HepG2 (cell line): Measurements from ENCODE around the gene WBP1. TPM values are rescaled to one million over a fixed set of nuclear protein-coding genes. Genes with fewer than 3 reads are reported as not detected.

Source experiments
- AGO2 ChIP-seq: fragments of 200-400 bp; formaldehyde crosslinking; optimal IDR thresholded peaks from 2 replicates; pipeline ENCODE3; 2017; ENCODE audit warnings: mild to moderate bottlenecking, low read depth, low read length, moderate library complexity
- AHDC1 ChIP-seq: sonication (generic); formaldehyde crosslinking; IDR thresholded peaks from 2 replicates; pipeline ENCODE4 v1.5.1; 2020; ENCODE audit warnings: mild to moderate bottlenecking, missing genetic modification reagents, borderline replicate concordance
- ARNT2 ChIP-seq: sonication (generic); formaldehyde crosslinking; IDR thresholded peaks from 2 replicates; pipeline ENCODE4 v1.8.0; 2022; ENCODE audit warnings: mild to moderate bottlenecking, low read depth, missing genetic modification reagents, moderate library complexity
- ARNTL ChIP-seq: sonication (generic); formaldehyde crosslinking; IDR thresholded peaks from 2 replicates; pipeline ENCODE4 v1.4.0; 2020; ENCODE audit warnings: mild to moderate bottlenecking, missing genetic modification reagents
- ATF3 ChIP-seq: sonication (generic); formaldehyde crosslinking; IDR thresholded peaks from 2 replicates; pipeline ENCODE4 v1.4.0; 2020; ENCODE audit warnings: missing genetic modification reagents
- CBX1 ChIP-seq: IDR thresholded peaks from one replicate; pipeline ENCODE4 v1.6.1; 2016; ENCODE audit warnings: antibody characterized with exemption, low read depth
- GMEB2 ChIP-seq: IDR thresholded peaks from 2 replicates; pipeline ENCODE4 v1.6.1; 2016; ENCODE audit warnings: missing biosample characterization, missing genetic modification reagents, low read depth
- HNRNPL ChIP-seq: fragments of 200-400 bp; formaldehyde crosslinking; IDR thresholded peaks from 2 replicates; pipeline ENCODE4 v1.6.1; 2017; ENCODE audit warnings: mild to moderate bottlenecking, low read depth, low read length
- NCOA5 ChIP-seq: sonication (generic); formaldehyde crosslinking; IDR thresholded peaks from 2 replicates; pipeline ENCODE4 v1.4.0; 2020; ENCODE audit warnings: missing genetic modification reagents
- PHF20 ChIP-seq: sonication (generic); formaldehyde crosslinking; IDR thresholded peaks from 2 replicates; pipeline ENCODE4 v1.5.0; 2020; ENCODE audit warnings: mild to moderate bottlenecking, missing genetic modification reagents
- POLR2A ChIP-seq, 2 experiments: IDR thresholded peaks; 2 replicates each; pipeline ENCODE4 v1.6.1; 2011; ENCODE audit warnings: low read depth in 2 of 2, low read length in 2 of 2, mild to moderate bottlenecking in 1 of 2, moderate library complexity in 1 of 2; ENCODE audit not compliant: insufficient read depth in 1 of 2
- SALL1 ChIP-seq: sonication (generic); formaldehyde crosslinking; IDR thresholded peaks from 2 replicates; pipeline ENCODE4 v1.8.0; 2022; ENCODE audit warnings: mild to moderate bottlenecking, missing genetic modification reagents
- SALL2 ChIP-seq: sonication (generic); formaldehyde crosslinking; IDR thresholded peaks from 2 replicates; pipeline ENCODE4 v1.8.1; 2023; ENCODE audit warnings: mild to moderate bottlenecking, missing genetic modification reagents, inconsistent platforms
- ZFP91 ChIP-seq: sonication (generic); formaldehyde crosslinking; IDR thresholded peaks from 2 replicates; pipeline ENCODE4 v1.9.0; 2022; ENCODE audit warnings: missing genetic modification reagents, mild to moderate bottlenecking, borderline replicate concordance
- ZMYM3 ChIP-seq: sonication (generic); formaldehyde crosslinking; IDR thresholded peaks from 2 replicates; pipeline ENCODE4 v1.5.1; 2020; ENCODE audit warnings: mild to moderate bottlenecking, missing genetic modification reagents
- ZNF326 ChIP-seq: sonication (generic); formaldehyde crosslinking; IDR thresholded peaks from 2 replicates; pipeline ENCODE4 v1.4.0; 2020; ENCODE audit warnings: missing genetic modification reagents, borderline replicate concordance
- ZNF367 ChIP-seq: sonication (generic); formaldehyde crosslinking; IDR thresholded peaks from 2 replicates; pipeline ENCODE4 v1.4.0; 2020; ENCODE audit warnings: missing genetic modification reagents, borderline replicate concordance
- ZNF383 ChIP-seq: sonication (generic); formaldehyde crosslinking; IDR thresholded peaks from 2 replicates; pipeline ENCODE4 v1.4.0; 2020; ENCODE audit warnings: missing genetic modification reagents, mild to moderate bottlenecking, borderline replicate concordance
- ZNF558 ChIP-seq: sonication (generic); formaldehyde crosslinking; IDR thresholded peaks from 2 replicates; pipeline ENCODE4 v1.9.0; 2022; ENCODE audit warnings: mild to moderate bottlenecking, missing genetic modification reagents, borderline replicate concordance
- ZNF619 ChIP-seq: sonication (generic); formaldehyde crosslinking; IDR thresholded peaks from 2 replicates; pipeline ENCODE4 v1.4.0; 2020; ENCODE audit warnings: mild to moderate bottlenecking, missing genetic modification reagents
- polyA plus RNA-seq, 8 experiments: library from polyadenylated mRNA; depleted of rRNA in 3 of 8; stranded (reverse) in 7 of 8; unstranded in 1 of 8; fragments of >200 nt; fragmentation: Illumina TruSeq in 4 of 8; extraction: Trizol in 4 of 8; gene quantifications; 2 replicates each; pipeline versions ENCODE4 v1.2.1 to v1.2.3, GENCODE V29; 2011 to 2016; ENCODE audit warnings: low read depth in 4 of 8, missing spikeins in 1 of 8, mixed read lengths in 1 of 8; ENCODE audit not compliant: insufficient read depth in 1 of 8
- total RNA-seq, 5 experiments: library from RNA; depleted of rRNA; stranded (reverse); fragments of >200 nt; fragmentation: Illumina TruSeq; extraction: Trizol; gene quantifications; 2 replicates each; pipeline ENCODE4 v1.2.3, GENCODE V29; 2016; ENCODE audit warnings: low read depth in 1 of 5

The WBP1 gene
- total and polyA plus RNA-seq, 2 of the 13 experiments (the other 11 are each of a cell fraction or from before 2014, with no cell fraction given), result 38.8 to 85.7 TPM

- TF ChIP-seq AHDC1, result no peak
- TF ChIP-seq ZNF367 (CRISPR knock-in tag), result no peak; the same call in 1 of the 2 replicates
- TF ChIP-seq PHF20 (CRISPR knock-in tag), result no peak
- 0 out of 2 replicates have a peak, but pooled peaks have one; percentile 39 for TF ChIP-seq HNRNPL
- peak in 1 of 2 experiments; percentile 43; a peak in 1 of 4 replicates for TF ChIP-seq POLR2A (IDR thresholded peaks at IDR 0.05; ENCODE audit: insufficient read depth in 1 of 2, low read depth in 2 of 2, low read length in 2 of 2)
- TF ChIP-seq ZFP91 (CRISPR knock-in tag), result no peak; the same call in 1 of the 2 replicates
- TF ChIP-seq ARNT2 (CRISPR knock-in tag), result no peak
- no peak for TF ChIP-seq ARNTL (CRISPR knock-in tag)
- peak; percentile 12 for TF ChIP-seq AGO2
- no peak for TF ChIP-seq ZNF619
- no peak for TF ChIP-seq ZNF326 (CRISPR knock-in tag)
- no peak for TF ChIP-seq ATF3 (CRISPR knock-in tag)
- TF ChIP-seq SALL1 (CRISPR knock-in tag), result peak; percentile 28
- TF ChIP-seq ZNF383 (CRISPR knock-in tag), result no peak
- no peak for TF ChIP-seq CBX1
- TF ChIP-seq ZMYM3 (CRISPR knock-in tag), result no peak
- no peak for TF ChIP-seq NCOA5 (CRISPR knock-in tag)
- no peak for TF ChIP-seq ZNF558 (CRISPR knock-in tag)
- no peak for TF ChIP-seq SALL2 (CRISPR knock-in tag)
- no peak for TF ChIP-seq GMEB2
These were observed 45.6 kb downstream of the WBP1 start (continued) for GRCh38 chr2:74503506-74504475.
